ENCODE results near the gene TMIGD3. TPM values are rescaled to one million over a fixed set of nuclear protein-coding genes. Genes with fewer than 3 reads are reported as not detected.
A peak's percentile ranks its signal among the peaks of the same experiment; 100 is the strongest.

TMIGD3 gene
- total RNA-seq, 2 donors from 2014 or later, result 0.63 to 4.8 TPM

DNA sequence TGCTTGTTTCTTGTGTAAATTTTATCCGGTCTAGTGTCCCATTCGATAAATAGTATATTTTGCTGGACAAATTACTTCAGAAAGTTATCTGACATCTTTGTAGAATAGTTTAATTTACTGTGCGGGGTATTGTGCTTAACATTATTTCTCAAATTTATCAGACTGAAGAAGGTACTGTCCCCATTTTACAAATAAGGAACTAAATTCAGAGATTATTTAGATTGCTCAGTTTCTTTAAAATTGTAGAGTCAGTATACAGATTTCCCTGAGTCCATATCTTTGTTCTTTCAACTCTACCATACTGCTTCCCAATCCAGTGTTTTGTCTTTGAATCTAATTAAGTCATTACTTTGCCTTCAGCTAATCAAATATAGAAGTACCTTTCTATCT, 47.8 kb downstream of the TMIGD3 start:
- Histone ChIP-seq H3K9me3 (no peaks in the 10 kb centered on the region), H3K36me3 (peaks cover 66% of the 10 kb centered on the region), H3K27ac (no peak overlapping the region), H3K4me3 (no peak overlapping the region), H3K27me3 (no peaks in the 10 kb centered on the region), H3K4me1 (peaks cover 0 to 27% of the 10 kb centered on the region in 2 donors)
- TF ChIP-seq, protein P1, sequence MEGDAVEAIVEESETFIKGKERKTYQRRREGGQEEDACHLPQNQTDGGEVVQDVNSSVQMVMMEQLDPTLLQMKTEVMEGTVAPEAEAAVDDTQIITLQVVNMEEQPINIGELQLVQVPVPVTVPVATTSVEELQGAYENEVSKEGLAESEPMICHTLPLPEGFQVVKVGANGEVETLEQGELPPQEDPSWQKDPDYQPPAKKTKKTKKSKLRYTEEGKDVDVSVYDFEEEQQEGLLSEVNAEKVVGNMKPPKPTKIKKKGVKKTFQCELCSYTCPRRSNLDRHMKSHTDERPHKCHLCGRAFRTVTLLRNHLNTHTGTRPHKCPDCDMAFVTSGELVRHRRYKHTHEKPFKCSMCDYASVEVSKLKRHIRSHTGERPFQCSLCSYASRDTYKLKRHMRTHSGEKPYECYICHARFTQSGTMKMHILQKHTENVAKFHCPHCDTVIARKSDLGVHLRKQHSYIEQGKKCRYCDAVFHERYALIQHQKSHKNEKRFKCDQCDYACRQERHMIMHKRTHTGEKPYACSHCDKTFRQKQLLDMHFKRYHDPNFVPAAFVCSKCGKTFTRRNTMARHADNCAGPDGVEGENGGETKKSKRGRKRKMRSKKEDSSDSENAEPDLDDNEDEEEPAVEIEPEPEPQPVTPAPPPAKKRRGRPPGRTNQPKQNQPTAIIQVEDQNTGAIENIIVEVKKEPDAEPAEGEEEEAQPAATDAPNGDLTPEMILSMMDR (IDR thresholded peaks at IDR 0.05), result no peak
- no peak for DNase-seq (ENCODE audit: low spot score)

DNA sequence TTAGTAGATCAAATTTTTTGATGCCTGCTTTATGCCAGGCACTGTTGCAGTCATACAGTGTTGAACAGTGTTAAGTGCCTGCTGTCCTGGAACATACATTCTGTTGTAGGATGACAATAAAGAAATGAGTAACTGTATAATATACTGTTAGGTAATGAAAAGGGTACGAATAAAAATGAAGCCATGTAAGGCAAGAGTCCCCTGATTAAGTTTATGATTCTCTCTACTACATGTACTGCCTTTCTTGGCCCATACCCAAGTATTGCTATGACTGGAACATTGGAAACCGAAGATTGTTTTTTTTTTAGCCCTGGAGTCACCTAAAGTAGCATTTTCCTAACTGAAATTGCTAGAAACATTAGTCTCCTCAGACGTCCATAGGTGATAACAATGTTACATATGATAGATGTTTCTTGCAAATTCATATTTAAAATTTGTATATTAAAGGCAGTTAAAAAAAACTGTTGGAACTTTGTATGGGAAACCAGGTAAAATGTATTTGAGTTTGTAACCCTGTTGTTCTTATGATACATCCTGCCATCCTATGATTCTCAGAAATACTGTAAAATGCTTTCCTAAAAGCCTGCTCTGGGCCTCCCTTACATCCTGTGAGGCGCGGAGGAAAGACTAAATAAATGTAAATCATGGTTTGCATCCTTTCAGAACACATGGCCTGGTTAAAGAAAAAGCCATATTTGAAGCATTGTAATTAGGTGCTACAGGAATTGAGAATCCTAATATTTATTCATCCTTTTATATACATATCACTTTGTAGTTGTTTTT, 48.4 kb downstream of the TMIGD3 start:
- peaks cover 61% of the 10 kb centered on the region for H3K36me3 ChIP-seq
- TF ChIP-seq, protein P1 (IDR thresholded peaks at IDR 0.05), result no peak
- DNase-seq (ENCODE audit: low spot score), result no peak
- no peaks in the 10 kb centered on the region for H3K27me3 ChIP-seq
- no peak overlapping the region for H3K27ac ChIP-seq
- no peaks in the 10 kb centered on the region for H3K9me3 ChIP-seq
- H3K4me1 ChIP-seq, result peaks cover 0 to 33% of the 10 kb centered on the region in 2 donors
- no peak overlapping the region for H3K4me3 ChIP-seq

DNA sequence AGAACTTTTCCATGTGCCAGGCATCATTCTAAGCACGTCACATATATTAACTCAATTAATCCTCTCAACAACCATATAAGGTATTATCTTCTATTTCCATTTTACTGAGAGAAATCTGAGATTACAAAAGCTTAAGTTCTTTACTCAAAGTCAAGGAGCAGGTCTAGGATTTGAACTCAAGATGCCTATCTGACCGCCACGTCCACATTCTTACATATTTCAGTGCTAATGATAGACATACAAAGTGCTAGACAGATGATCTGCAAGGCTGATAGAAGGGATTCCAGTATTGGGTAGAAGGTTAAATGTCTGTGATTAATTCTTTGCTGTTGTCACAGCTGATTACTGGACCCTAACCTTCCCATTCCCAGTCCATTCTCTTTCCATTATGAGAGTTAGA, 49.7 kb downstream of the TMIGD3 start:
- no peak overlapping the region for H3K4me3 ChIP-seq
- peaks cover 0 to 35% of the 10 kb centered on the region in 2 donors for H3K4me1 ChIP-seq
- H3K27me3 ChIP-seq, result no peaks in the 10 kb centered on the region
- H3K9me3 ChIP-seq, result no peaks in the 10 kb centered on the region
- TF ChIP-seq, protein P1 (IDR thresholded peaks at IDR 0.05), result no peak
- peaks cover 48% of the 10 kb centered on the region for H3K36me3 ChIP-seq
- DNase-seq (ENCODE audit: low spot score), result no peak
- H3K27ac ChIP-seq, result no peak overlapping the region

DNA sequence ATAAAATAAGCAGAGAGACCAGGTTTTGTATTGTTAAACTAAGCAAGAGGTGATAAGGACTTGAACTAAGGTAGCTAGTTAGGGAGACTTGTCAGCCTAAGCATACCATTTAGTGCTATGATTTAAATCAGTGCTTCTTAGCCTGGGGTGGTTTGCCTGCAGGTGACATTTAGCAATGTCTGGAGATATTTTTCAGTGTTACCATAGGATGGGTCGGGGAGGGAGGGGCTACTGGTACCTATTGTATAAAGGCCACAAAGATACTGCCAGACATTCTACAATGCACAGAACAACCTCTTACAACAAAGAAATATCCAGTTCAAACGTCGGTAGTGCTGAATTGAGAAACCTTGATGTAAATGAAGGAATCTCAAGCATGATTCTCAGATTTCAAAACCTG, 50.9 kb downstream of the TMIGD3 start:
- Histone ChIP-seq H3K27ac (peak overlapping the region in 1 of 2 donors; percentile 25), H3K27me3 (no peaks in the 10 kb centered on the region), H3K36me3 (peaks cover 37% of the 10 kb centered on the region), H3K4me1 (peaks cover 0 to 44% of the 10 kb centered on the region in 2 donors), H3K4me3 (no peak overlapping the region), H3K9me3 (no peaks in the 10 kb centered on the region)
- TF ChIP-seq, protein P1 (IDR thresholded peaks at IDR 0.05), result no peak
- DNase-seq (ENCODE audit: low spot score), result no peak

DNA sequence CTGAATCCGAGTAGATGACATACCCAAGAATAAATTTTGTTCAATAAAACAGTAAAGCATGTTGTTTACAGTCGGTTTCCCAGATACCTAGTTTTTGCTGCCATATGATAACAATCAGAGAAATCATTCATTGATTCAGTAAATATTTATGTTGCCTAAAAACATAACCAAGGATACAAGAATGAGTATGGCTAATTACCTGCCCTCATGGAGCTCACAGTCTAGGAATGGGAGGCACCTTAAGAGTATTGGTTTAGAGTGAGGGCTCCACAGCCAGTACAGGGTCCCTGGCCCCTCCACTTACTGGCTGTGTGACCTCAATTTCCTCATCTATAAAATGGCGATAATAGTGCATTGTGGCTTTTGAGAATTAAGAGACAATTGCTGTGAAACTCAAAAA, 53.2 kb downstream of the TMIGD3 start:
- Histone ChIP-seq H3K27ac (peak overlapping the region; percentile 84 to 87), H3K36me3 (peaks cover 14% of the 10 kb centered on the region)

More for the DNA sequence above, 53.2 kb downstream of the TMIGD3 start:
- peak overlapping the region; percentile 72 to 78 for H3K4me3 ChIP-seq
- H3K4me1 ChIP-seq, result peaks cover 0 to 51% of the 10 kb centered on the region in 2 donors
- H3K9me3 ChIP-seq, result no peaks in the 10 kb centered on the region
- TF ChIP-seq, protein P1 (IDR thresholded peaks at IDR 0.05), result no peak
- no peak for DNase-seq (ENCODE audit: low spot score)
- no peaks in the 10 kb centered on the region for H3K27me3 ChIP-seq

All from right atrium auricular region (tissue), 2 donors.